ENCODE results near the gene PAPOLA. TPM values are rescaled to one million over a fixed set of nuclear protein-coding genes. Genes with fewer than 3 reads are reported as not detected.

PAPOLA gene
- total RNA-seq, 4 donors from 2014 or later: 111 to 167 (median 134) TPM

GRCh38 chr14:96594961-96595360 lies 92.8 kb downstream of the PAPOLA start:
- no peaks in the 10 kb centered on the region for H3K9me3 ChIP-seq
- TF ChIP-seq POLR2A (IDR thresholded peaks at IDR 0.05) (no peak), EP300 (IDR thresholded peaks at IDR 0.05) (no peak), POLR2AphosphoS5 (IDR thresholded peaks at IDR 0.05) (no peak)
- TF ChIP-seq, protein P1, sequence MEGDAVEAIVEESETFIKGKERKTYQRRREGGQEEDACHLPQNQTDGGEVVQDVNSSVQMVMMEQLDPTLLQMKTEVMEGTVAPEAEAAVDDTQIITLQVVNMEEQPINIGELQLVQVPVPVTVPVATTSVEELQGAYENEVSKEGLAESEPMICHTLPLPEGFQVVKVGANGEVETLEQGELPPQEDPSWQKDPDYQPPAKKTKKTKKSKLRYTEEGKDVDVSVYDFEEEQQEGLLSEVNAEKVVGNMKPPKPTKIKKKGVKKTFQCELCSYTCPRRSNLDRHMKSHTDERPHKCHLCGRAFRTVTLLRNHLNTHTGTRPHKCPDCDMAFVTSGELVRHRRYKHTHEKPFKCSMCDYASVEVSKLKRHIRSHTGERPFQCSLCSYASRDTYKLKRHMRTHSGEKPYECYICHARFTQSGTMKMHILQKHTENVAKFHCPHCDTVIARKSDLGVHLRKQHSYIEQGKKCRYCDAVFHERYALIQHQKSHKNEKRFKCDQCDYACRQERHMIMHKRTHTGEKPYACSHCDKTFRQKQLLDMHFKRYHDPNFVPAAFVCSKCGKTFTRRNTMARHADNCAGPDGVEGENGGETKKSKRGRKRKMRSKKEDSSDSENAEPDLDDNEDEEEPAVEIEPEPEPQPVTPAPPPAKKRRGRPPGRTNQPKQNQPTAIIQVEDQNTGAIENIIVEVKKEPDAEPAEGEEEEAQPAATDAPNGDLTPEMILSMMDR (IDR thresholded peaks at IDR 0.05): no peak
- no peak for ATAC-seq
- no peak overlapping the region for H3K4me3 ChIP-seq
- WGBS, 2 donors (ENCODE audit: low coverage in 1 of 2): 50% methylated on average over 2 of the region's 6 CpGs; no CpG with 5 or more reads in 1 of the 2 donors
- peaks cover 40% of the 10 kb centered on the region for H3K27me3 ChIP-seq
- H3K27ac ChIP-seq: no peak overlapping the region
- H3K36me3 ChIP-seq: no peaks in the 10 kb centered on the region
- peaks cover 0 to 11% (median 6%) of the 10 kb centered on the region in 3 donors for H3K4me1 ChIP-seq

GRCh38 chr14:96597680-96598079 lies 95.5 kb downstream of the PAPOLA start:
- H3K27ac ChIP-seq: no peak overlapping the region
- H3K4me1 ChIP-seq: peaks cover 0 to 6% (median 3%) of the 10 kb centered on the region in 3 donors
- no peaks in the 10 kb centered on the region for H3K9me3 ChIP-seq
- no peaks in the 10 kb centered on the region for H3K36me3 ChIP-seq
- TF ChIP-seq POLR2AphosphoS5 (IDR thresholded peaks at IDR 0.05): no peak
- TF ChIP-seq EP300 (IDR thresholded peaks at IDR 0.05): no peak
- no peak for TF ChIP-seq POLR2A (IDR thresholded peaks at IDR 0.05)
- TF ChIP-seq, protein P1 (IDR thresholded peaks at IDR 0.05): no peak
- 100% methylated on average over 1 of the region's 5 CpGs; no CpG with 5 or more reads in 1 of the 2 donors for WGBS, 2 donors (ENCODE audit: low coverage in 1 of 2)
- peaks cover 33% of the 10 kb centered on the region for H3K27me3 ChIP-seq
- no peak for ATAC-seq
- H3K4me3 ChIP-seq: no peak overlapping the region

DNA sequence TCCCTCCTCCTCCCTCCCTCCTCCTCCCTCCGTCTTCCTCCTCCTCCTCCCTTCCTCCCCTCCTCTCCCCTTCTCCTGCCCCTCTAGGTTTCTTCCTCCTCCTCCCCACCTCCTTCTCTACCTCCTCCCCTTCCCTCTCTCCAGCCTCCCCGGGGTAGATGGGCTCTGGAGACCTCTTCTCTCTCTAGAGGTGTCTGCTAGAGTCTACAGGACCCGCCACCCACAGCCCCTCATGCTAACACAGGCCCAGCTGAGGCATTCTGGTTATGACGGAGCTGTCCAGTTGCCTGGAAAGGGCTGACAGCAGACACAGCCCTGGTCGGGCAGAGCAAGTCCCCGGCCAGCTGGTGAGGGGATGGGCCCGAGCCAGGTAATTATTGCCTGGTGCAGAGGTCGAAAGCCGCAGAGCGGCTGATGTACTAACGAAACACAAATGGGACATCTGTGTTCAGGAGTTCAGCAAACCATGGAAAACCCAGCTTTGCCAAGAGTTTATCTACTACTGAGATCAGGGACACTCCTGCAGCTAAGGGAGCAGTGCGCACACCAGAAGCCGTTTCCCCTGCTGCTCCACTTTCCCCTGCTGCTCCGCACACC lies 96.2 kb downstream of the PAPOLA start:
- ATAC-seq: peak; percentile 34
- no peak overlapping the region for H3K27ac ChIP-seq
- no peak overlapping the region for H3K4me3 ChIP-seq
- no peaks in the 10 kb centered on the region for H3K9me3 ChIP-seq
- TF ChIP-seq, protein P1 (IDR thresholded peaks at IDR 0.05): no peak
- no peak for TF ChIP-seq EP300 (IDR thresholded peaks at IDR 0.05)
- no peak for TF ChIP-seq POLR2A (IDR thresholded peaks at IDR 0.05)
- no peak for TF ChIP-seq POLR2AphosphoS5 (IDR thresholded peaks at IDR 0.05)
- H3K27me3 ChIP-seq: peaks cover 33% of the 10 kb centered on the region
- no peaks in the 10 kb centered on the region for H3K36me3 ChIP-seq
- H3K4me1 ChIP-seq: no peaks in the 10 kb centered on the region
- WGBS, 2 donors (ENCODE audit: low coverage in 1 of 2): no CpG with 5 or more reads among the region's 14 CpGs

- TF ChIP-seq POLR2A (IDR thresholded peaks at IDR 0.05): no peak
- no peak for TF ChIP-seq EP300 (IDR thresholded peaks at IDR 0.05)
- TF ChIP-seq, protein P1 (IDR thresholded peaks at IDR 0.05): no peak
- no peak for TF ChIP-seq POLR2AphosphoS5 (IDR thresholded peaks at IDR 0.05)
- no peaks in the 10 kb centered on the region for H3K9me3 ChIP-seq
- 74% methylated on average over 4 of the region's 10 CpGs; no CpG with 5 or more reads in 1 of the 2 donors for WGBS, 2 donors (ENCODE audit: low coverage in 1 of 2)
- H3K27me3 ChIP-seq: peaks cover 31% of the 10 kb centered on the region
- H3K36me3 ChIP-seq: no peaks in the 10 kb centered on the region
- no peaks in the 10 kb centered on the region for H3K4me1 ChIP-seq
- no peak overlapping the region for H3K4me3 ChIP-seq
- no peak overlapping the region for H3K27ac ChIP-seq
- no peak for ATAC-seq
Observed at GRCh38 chr14:96599076-96599475, 96.9 kb downstream of the PAPOLA start.

GRCh38 chr14:96602186-96602585 lies 100.0 kb downstream of the PAPOLA start:
- no peak for TF ChIP-seq POLR2AphosphoS5 (IDR thresholded peaks at IDR 0.05)
- no peak for TF ChIP-seq EP300 (IDR thresholded peaks at IDR 0.05)
- TF ChIP-seq, protein P1 (IDR thresholded peaks at IDR 0.05): no peak
- no peak for TF ChIP-seq POLR2A (IDR thresholded peaks at IDR 0.05)
- Histone ChIP-seq H3K9me3 (no peaks in the 10 kb centered on the region), H3K27me3 (peaks cover 35% of the 10 kb centered on the region), H3K4me3 (no peak overlapping the region), H3K27ac (no peak overlapping the region), H3K36me3 (no peaks in the 10 kb centered on the region), H3K4me1 (no peaks in the 10 kb centered on the region)
- WGBS, 2 donors (ENCODE audit: low coverage in 1 of 2): 80 to 90% methylated on average over 1 of the region's 2 CpGs
- no peak for ATAC-seq

All from gastroesophageal sphincter (tissue), 4 donors.